Measurements from ENCODE around the gene UBE2I. TPM values are rescaled to one million over a fixed set of nuclear protein-coding genes. Genes with fewer than 3 reads are reported as not detected.

The UBE2I gene
- total RNA-seq, 1 experiment from 2014 or later, result 290 TPM

DNA sequence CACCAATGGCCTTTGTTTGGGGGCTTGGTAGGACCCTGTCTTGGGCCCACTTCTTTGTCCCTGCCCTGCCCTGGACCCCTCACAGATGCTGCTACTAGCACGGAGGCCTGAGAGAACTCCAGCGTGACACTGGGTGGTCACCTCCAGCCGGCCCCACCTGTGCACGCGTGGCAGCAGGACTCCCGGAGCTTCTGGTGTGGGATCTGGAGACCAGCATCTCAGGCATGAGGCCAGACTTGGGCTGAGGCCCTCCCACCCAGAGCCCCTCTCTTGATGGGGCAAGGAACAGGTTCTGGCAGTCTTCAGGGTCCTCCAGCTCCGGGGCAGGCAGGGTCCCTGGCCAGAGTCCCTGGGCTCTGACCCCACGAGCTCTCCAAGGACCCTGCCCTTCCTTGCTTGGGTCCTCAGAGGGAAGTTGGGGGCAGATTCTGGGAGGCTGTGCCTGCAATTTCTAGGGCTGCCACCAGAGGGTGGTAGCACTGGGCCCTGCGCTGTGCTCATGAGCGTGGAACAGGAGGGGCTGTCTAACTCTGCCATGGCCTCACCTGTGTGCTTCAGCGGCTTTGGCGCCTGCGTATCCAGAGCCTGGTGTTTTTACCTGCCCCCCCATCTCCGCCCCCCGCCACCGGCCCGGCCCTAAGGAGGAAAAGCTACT lies 21.0 kb downstream of the UBE2I start:
- H2BK15ac ChIP-seq (ENCODE audit: low read depth, low read length), result no peak overlapping the region
- TF ChIP-seq, protein P1, sequence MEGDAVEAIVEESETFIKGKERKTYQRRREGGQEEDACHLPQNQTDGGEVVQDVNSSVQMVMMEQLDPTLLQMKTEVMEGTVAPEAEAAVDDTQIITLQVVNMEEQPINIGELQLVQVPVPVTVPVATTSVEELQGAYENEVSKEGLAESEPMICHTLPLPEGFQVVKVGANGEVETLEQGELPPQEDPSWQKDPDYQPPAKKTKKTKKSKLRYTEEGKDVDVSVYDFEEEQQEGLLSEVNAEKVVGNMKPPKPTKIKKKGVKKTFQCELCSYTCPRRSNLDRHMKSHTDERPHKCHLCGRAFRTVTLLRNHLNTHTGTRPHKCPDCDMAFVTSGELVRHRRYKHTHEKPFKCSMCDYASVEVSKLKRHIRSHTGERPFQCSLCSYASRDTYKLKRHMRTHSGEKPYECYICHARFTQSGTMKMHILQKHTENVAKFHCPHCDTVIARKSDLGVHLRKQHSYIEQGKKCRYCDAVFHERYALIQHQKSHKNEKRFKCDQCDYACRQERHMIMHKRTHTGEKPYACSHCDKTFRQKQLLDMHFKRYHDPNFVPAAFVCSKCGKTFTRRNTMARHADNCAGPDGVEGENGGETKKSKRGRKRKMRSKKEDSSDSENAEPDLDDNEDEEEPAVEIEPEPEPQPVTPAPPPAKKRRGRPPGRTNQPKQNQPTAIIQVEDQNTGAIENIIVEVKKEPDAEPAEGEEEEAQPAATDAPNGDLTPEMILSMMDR (conservative IDR thresholded peaks at IDR 0.05), result peak; percentile 93
- Mint-ChIP-seq H3K27ac (no peak overlapping the region), H3K9me3 (no peaks in the 10 kb centered on the region), H3K27me3 (ENCODE audit: low read depth) (peaks cover 25% of the 10 kb centered on the region), H3K4me3 (no peak overlapping the region), H3K4me1 (peaks cover 12 to 19% of the 10 kb centered on the region in 2 experiments), H3K36me3 (ENCODE audit: insufficient read depth in 1 of 3, low read depth in 3 of 3) (peaks cover 0 to 2% (median 0%) of the 10 kb centered on the region in 3 experiments; a peak in 2 of 7 replicates)
- no peak overlapping the region for H4K8ac ChIP-seq (replicated peaks; ENCODE audit: insufficient read length, low read depth, low read length)
- H3K23me2 ChIP-seq (ENCODE audit: insufficient read length, low read depth, low read length, poor library complexity, severe bottlenecking), result peaks cover 20% of the 10 kb centered on the region
- no peak overlapping the region for H2BK5ac ChIP-seq (ENCODE audit: insufficient read length, low read length)
- no peak overlapping the region for H2BK120ac ChIP-seq (ENCODE audit: low read depth, low read length, poor library complexity, severe bottlenecking)
- no peaks in the 10 kb centered on the region for H3K4me1 ChIP-seq (ENCODE audit: insufficient read depth, low read length)
- H3K4ac ChIP-seq (ENCODE audit: low read depth, low read length), result no peak overlapping the region
- peaks cover 14% of the 10 kb centered on the region; the same call in 1 of the 2 replicates for H3K27me3 ChIP-seq (ENCODE audit: insufficient read depth, low read length)
- no CpG with 5 or more reads among the region's 17 CpGs for whole genome bisulfite sequencing (ENCODE audit: extremely low coverage, insufficient read length, low lambda C conversion rate)
- H4K5ac ChIP-seq (ENCODE audit: insufficient read length, low read depth, low read length), result no peak overlapping the region
- H3K79me1 ChIP-seq (ENCODE audit: insufficient read depth, low read depth, low read length, poor library complexity, severe bottlenecking), result no peaks in the 10 kb centered on the region
- no peak overlapping the region for H2BK20ac ChIP-seq (ENCODE audit: low read depth, low read length, poor library complexity, severe bottlenecking)
- H4K91ac ChIP-seq (ENCODE audit: insufficient read length, low read depth, low read length), result no peak overlapping the region
- H3K18ac ChIP-seq (ENCODE audit: insufficient read length, low read depth, low read length), result no peak overlapping the region
- H3K27ac ChIP-seq (ENCODE audit: insufficient read length, low read depth, low read length), result no peak overlapping the region
- no peak overlapping the region for H3K56ac ChIP-seq (ENCODE audit: insufficient read length, low read depth, low read length)
- H3K79me2 ChIP-seq (ENCODE audit: insufficient read depth, low read length), result no peaks in the 10 kb centered on the region
- no peak overlapping the region for H3T11ph ChIP-seq (ENCODE audit: low read length)
- H4K20me1 ChIP-seq (ENCODE audit: control insufficient read depth, insufficient read depth, insufficient read length), result no peaks in the 10 kb centered on the region
- H2AFZ ChIP-seq (ENCODE audit: low read length), result no peak overlapping the region
- no peak overlapping the region for H3K9ac ChIP-seq (ENCODE audit: extremely low read depth, insufficient read length, low read length)
- H2BK12ac ChIP-seq (ENCODE audit: insufficient read length, low read depth, low read length), result no peak overlapping the region
- H2AK5ac ChIP-seq (ENCODE audit: insufficient read length, low read length), result no peak overlapping the region
- no peak overlapping the region for H3K23ac ChIP-seq (ENCODE audit: insufficient read length, low read depth, low read length)
- no peak overlapping the region for H3K4me2 ChIP-seq (ENCODE audit: insufficient read depth, insufficient read length, low read length)
- H3K9me3 ChIP-seq (ENCODE audit: control insufficient read depth, low read depth, low read length), result no peaks in the 10 kb centered on the region
- peak; percentile 79 for DNase-seq
- H3K14ac ChIP-seq (ENCODE audit: insufficient read depth, low read length), result no peak overlapping the region

Data from H9 (cell line).